OCI-M1 (cell line): ENCODE results near the gene ADD2.

Experiments used
- DNase-seq: peaks from one replicate; lab custom pipeline; 2025; lab: John Stamatoyannopoulos, UW

ADD2 gene

DNA sequence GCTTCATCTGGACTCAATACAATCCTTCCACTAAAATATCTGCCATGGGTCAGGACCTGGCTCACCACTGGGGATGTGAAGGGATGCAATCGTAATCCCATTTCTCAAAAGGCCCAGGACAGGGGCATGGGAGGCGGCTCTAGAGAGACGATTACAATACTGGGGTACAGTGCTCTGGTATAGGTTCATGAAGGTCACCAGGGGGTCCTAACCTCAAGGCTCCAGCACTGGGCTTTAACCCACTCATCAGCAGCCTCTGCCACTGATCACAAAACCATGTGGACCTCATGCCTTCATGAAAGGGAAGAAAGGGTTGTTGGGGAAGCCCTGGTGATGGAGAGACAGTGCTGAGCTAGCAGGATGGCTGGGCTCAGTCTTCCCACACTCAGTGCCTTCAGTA lies 48.8 kb downstream of the ADD2 start:
- DNase-seq, result no peak

DNA sequence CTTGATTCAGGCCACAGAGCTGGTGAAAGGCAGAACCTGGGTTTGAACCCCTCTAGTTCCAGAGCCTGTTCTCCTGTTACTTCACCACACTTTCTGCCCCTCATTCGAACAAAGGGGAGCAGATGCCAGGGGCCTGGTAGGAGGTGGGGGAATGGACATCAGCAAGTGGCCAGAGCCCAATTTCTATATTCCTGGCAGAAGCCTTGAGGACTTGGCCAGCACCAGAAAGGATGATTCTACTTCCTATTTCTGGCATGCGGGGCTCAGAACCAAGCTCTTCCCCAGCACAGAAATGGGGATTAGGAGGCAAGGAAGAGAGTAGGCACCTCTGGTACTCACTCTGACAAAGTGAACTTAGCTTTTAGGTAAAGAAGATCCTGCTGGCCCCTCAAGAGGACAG lies 49.3 kb downstream of the ADD2 start:
- DNase-seq, result no peak

DNA sequence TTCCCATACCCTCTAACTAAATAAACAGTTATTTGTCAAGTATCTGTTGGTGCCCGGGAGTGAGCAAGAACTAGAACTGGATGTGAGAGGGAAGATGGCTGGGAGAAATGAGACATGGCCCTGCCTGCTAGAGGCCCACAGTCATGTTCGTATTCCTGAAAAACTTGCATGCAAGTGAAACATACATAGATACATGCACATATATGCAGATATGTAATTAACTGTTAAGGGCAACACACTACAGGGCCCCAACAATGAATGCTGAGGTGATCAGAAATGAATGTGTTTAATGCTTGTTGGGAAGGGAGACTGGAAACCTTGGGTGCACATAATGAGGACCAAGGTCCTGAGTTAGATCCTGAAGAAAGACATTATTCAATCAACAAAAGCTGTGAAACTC lies 49.8 kb downstream of the ADD2 start:
- no peak for DNase-seq

DNA sequence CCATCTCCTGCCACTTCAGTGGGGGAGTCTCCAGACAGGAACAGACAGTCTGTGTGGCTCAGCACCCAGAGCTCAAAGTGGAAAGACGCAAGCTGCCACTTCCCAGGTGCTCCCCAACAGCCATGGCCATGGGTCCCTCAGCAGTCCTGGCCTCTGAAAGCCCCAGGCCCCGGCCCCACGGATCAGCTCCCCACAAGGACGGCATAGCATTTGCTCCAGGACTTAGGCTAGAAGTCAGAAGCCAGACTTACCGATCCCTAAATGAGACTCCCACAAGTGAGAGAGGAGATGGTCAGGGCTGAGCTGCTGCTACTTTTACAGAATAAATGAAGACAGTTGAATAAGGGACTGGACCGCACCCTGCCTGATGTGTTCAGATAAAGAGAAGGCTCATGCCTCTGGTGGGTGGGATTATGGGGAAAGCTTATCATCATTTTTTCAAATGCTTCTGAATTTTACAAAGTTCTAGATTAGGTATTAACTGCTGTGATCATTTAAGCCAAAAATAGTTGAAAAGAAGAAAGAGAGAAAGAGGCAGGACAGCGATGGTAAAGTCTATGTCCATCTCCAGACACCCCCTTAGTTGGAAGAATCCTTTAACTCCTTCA lies 50.5 kb downstream of the ADD2 start:
- peak; percentile 60 for DNase-seq

DNA sequence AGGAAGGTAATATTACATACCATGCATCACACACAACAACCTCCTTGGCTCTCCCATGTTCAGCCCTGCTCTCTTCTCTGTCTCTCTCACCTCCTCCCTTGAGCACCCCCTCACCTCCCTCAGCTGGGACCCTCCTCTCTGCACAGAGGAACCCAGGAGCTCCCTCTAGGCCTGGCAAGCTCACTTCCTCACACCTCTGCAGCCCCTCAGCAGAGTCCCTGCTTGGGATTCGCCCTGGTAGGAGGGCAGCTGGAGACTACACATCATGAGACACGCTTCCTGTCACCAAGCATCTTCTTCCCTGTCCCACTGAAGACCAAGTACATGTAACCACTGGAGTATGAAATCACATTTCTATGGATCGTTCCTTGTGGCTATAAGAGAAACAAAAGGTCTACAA lies 51.0 kb downstream of the ADD2 start:
- no peak for DNase-seq

DNA sequence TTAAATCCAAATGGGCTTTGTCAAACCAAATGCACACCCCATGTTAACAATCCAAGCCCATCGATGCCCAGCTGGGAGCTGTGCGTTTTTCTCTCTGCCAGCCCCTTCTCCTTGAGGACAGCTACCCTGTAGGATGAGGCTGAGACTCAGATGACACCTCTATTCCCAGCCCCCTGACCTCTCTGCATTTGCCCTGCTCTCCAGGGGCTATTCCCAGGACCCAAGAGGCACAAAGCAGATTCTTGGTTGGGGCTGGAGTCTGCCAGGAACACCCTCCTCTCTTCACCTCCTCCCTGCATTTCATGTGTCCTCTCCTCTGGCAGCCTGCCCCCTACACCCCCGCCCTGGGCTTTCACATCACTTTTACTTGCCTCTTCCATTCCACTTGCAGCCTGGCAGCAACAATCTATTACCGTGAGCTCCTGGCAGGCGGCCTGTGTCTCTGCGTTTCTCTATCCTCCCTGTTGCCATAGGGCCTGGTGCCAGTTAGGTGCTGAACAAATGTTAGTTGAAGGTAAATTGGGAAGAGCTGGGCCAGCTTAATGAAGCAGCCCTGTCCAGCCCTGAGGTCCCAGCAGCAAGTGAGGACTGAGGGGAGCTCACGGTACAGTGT lies 51.8 kb downstream of the ADD2 start:
- no peak for DNase-seq

DNA sequence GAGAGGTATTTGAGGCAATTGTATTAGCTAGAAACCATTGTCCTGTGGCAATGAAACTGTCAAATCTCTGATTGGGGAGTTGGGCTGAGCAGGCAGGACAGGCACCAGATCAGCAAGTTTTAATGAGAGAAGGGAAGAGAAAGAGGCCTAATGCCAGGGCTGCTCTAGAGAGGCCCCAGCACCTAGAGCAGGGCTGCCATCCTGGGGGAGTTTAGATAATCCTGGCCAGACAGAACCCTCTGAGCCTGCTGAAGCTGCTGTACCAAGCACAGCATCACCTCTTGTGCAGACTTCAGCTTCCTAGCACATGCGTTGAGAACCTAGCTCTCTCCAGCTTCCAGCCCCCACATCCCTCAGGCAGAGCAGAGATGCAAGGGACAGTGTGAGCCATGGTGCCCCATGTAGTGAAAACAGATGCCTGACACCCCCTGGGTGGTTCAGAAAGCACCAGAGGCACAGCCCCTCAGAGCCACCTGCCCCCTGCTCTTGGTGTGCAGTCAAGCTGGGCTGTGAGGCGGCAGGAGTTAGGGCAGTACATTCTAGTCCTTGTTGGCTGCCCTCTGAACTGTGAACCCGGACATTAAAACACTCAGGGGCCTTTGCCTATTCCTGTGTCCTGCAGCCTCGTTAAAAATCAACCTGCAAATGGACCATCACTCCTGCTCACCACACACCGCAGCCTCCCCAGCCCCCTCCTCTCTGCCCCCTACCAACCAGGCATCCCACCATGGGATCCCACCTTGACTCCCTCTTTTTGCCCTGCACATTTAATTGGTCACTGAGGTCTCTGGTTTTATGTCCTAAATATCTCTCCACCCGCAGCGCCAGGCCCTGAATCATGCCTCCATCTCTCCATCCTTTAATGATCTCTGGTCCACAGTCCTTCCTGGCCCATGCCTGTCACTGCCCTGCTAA lies 52.7 kb downstream of the ADD2 start:
- DNase-seq, result no peak

DNA sequence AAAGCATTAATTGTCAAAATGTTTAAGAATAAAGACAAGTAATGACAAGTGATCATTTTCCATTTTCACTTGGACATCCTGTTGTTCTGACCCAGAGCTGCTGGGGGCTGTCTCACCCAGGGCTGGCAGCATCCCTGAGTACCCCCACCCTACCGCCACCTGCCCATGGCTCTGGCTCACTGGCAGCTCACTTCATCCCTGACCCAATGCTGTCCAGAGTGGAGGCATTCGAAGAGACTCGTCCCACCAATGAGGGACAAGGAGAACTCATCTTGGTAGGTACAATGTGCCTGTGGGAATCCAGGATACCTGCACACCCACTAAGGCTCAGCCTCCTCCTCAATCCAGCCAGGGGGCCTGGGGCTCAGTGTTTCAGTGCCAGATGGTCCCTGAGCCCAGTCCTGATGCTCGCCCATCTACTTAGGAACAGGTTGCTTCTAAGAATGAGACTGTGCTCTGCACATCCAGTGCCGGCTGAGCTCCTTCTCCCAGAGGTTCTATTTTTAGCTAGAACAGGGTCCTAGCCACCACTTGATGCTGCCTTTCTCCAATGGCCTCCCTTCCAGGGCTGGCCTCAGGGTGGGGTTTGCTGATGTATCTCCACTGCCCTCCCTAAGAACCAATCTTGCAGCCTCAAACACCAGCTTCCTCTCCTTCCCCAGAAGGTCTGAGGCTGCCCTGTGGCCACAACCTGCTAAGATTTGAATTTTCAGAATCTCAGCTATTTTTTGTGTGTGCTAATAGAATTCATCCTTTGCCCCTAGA lies 53.7 kb downstream of the ADD2 start:
- no peak for DNase-seq

DNA sequence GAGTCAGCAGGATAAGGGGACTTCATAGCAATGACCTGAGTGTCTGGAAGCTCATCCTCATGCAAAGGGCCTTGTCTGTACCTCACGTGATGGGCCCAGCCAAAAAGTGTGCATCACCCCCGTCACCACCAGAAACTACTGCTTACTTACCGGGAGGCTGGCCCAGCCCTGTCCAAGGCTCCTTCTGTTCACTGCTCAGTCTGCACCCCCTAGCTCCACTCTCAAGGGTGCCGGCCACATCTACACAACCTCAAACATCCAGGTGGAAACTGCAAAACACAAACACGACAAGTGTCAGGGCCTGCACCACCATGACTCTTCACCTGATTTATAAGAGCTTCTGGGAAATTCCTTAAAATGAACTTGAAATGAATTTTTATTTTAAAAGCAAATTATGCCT lies 55.1 kb downstream of the ADD2 start:
- DNase-seq, result no peak

DNA sequence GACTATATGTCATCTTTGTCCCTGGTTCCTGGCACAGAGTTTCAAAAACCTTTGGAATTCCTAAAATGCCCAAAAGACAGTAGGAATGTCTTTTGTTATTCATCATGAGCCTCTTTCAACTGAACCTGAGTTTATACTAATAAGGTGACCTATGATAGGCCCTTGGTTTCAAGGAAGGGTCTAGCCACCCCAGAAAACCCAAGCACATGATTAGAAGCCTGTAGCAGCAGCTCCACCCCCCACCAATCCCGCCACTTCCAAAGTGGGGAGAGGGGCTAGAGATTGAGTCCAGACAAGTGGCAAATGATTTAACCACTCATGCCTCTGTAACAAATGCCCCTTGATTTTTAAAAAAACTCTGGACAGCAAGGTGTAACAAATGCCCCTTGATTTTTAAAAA lies 56.8 kb downstream of the ADD2 start:
- DNase-seq, result no peak

DNA sequence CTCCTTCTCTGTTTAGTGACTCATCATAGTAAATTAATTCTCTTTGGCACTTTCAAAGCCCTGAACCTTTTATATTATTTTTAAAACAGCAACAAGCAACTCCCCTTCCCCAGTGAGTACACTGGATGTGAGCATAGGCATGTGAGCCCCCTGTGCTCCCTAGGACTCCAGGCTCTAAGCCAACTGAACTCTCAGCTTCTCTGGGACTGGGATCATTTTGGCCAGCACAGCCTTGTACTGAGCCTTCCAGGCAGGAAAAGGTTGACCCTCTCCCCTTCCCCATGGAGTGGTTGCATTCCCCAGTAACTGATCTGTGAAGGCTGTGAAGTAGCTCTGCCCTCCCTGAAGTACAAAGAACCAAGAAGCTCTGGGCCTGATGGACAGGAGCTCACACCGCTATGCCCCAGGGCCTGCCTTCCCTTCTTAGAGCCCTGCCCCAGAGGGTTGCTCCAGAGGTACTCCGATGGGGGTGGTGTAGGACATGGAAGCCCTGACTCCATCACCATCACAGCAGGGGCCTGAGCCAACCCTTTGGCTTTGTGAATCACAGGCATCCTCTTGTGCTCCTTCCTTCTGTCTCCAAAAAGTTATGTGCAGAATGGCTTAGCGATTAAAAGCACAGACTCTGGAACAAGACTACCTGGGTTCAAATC lies 57.8 kb downstream of the ADD2 start:
- no peak for DNase-seq

DNA sequence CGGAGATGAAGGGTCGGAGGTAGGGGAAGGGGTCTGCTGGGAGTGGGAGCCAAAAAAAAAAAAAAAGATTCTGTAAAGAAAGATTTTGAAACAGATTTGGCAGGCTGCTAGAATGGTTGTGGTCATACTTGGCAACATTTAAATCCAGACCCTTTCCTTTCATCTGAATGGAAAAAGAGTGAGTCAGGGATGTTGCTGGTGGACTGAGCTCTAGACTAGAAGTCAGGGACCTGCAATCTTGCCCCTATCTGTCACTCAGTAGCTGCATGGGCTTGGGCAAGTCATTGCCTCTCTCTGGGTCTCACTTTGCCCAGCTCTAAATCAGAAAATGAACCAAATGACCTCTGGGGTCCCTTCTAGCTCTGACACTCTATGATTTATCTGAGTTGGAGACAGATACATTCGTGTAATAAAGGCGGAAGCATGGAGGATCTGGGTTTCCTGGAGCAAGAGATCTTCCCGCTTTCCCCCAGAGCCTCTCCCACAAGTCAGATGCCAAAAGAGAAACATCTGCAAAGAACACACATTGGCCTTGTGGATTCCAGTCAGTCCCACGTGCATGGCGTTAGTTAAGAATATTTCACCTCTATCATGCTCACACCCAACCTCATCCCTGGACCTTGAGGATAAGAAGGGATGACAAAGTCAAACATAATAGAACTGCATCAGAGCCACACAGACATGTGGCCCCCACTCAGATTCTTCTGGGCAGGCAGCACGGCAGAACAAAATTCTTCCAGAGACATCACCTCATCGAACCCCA lies 58.5 kb downstream of the ADD2 start:
- DNase-seq, result no peak

DNA sequence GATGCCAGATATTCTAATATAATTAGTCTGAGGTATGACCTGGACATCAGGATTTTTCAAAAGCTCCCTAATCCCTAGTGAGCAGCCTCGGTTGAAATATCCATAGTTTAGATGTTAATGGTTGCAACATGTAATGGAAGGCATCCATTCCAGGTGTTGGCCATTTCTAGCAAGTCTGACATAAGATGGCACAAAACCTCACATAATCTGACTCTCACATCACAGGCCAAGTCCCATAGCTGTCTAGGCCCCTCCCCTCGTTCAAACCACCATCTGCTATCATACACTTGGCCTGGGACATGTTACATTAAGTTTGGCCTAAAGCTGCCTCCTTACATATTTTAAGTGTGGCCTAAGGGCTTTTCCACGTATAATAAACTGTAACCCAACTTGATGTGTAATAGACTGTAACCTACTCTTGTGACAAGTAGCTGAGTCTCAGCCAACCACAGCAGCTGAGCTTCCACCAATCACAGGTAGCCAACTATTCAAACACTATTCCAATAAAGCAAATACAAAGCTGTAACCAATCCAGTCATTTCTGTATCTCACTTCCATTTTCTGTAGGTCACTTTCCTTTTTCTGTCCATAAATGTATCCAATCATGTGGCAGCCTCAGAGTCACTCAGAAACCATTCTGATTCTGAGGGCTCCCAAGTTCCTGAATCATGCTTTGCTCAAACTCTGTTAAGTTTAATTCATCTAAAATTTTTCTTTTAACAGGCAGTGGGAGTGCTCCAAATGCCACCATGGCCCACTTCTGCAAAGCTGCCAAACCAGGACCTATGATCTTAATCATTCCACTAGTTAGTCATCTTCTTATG lies 59.4 kb downstream of the ADD2 start:
- DNase-seq, result peak; percentile 6

DNA sequence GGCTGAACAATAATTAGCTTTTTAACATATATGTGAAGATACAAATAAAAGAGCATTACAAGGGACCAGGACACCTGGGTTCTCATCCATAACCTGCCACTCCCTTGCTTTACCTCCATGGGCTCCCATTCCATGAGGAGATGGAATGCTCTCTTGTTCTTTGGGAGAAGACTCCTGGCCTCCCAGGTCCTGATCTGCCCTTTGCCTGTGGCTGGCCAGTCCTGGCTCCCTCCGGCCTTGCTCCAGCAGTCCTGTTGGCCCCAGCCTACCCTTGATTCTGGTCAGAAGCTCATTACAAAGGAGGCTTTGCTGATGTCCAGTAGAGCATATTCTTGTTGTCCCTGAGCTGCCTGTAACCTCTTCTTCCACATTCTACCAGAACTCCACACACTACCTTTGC lies 60.3 kb downstream of the ADD2 start:
- no peak for DNase-seq

DNA sequence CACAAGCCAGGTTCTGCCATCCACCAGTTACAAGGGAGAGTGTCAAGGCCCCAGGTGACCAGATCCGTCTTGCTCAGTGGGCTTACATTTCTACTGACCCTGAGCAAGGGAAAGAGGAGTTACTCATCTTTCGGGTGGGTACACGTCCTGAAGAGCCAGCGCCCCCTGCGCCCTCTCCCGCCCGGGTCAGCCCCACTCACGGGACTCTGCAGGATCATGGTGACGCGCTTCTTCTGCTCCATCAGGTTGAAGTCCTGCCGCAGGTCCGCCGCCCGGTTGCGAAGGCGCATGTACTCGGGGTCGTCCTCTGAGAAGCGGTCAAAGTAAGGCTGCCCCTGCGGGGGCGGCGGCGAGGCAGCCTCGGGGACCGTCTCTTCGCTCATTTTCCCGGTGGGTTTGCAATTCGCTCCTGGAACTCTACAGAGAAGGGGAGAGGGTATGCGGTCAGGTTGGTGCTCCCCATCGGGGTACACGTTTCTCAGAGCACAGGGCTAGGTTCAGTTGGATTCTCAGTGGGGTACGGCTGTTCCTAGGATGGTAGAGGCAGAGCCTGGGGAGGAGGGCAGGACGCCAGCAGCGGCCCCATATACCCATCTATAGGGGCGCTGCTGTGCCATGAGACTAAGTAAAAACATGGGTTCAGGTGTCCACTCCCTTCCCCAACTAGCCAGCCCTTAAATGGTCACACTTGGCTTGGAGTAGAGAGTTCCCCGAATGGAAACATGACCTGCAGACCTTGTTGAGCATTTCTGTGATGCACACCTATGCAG lies 61.8 kb downstream of the ADD2 start:
- no peak for DNase-seq

DNA sequence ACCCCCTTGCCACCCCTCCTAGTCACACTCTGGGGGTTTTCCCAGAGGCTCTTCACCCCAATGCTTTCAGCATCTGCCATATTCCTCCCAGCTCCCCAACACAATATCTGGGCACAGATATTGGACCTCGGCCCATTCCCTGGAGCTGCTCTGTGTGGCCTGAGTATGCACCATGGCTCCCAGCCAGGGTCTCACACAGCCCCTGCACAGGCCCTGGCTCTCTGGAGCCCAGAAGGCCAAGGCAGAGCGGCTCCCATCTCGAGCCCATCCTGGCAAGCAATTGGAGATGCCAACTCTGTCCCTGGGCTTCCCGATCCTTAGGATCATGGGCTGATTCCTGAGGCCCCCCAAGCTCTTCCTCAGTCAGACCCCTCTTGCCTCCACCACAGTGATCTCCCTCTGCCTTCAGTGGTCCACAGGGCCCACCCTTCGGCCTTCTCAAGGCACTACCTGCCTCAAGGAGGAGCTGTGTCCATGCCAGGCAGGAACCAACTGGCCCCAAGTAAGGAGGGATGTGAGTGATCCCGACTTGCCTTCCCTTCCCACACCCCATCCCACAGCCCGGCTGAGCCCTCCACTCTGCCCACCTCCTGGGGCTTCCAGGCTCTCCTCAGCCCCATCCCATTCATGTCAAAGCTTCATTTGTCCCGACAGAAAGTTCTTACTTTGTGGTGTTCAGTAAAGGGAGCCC lies 62.7 kb downstream of the ADD2 start:
- DNase-seq, result no peak

DNA sequence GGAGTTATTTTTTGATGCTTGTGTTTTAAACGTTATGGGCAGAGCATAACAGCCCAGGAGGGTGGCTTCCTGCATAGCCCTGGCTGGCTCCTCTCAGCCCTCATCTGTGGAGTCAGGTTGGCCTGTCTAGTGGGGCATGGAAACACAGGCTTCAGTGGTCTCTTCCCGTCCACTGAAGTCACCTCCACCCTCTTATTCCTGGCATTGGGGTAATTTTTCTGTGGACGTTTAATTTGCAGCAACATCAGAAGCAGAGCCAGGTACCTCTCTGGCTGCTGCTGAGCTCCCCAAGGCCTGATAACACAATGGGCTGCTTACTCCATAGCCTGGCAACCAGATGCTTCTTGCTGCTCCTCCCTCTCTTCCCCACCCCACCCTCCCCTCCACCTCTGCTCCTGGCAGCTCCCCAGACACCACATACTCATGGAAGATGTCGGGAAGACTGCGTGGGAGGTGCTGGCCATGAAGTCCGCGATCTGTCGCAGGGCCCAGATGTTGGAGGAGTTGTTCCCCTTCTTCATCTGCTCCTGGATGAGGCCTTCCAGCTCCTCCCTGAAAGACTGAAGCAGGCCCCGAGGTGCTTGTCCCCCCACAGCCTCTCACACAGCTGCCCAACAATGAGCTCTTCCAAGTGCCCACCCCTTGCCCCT lies 64.0 kb downstream of the ADD2 start:
- no peak for DNase-seq

DNA sequence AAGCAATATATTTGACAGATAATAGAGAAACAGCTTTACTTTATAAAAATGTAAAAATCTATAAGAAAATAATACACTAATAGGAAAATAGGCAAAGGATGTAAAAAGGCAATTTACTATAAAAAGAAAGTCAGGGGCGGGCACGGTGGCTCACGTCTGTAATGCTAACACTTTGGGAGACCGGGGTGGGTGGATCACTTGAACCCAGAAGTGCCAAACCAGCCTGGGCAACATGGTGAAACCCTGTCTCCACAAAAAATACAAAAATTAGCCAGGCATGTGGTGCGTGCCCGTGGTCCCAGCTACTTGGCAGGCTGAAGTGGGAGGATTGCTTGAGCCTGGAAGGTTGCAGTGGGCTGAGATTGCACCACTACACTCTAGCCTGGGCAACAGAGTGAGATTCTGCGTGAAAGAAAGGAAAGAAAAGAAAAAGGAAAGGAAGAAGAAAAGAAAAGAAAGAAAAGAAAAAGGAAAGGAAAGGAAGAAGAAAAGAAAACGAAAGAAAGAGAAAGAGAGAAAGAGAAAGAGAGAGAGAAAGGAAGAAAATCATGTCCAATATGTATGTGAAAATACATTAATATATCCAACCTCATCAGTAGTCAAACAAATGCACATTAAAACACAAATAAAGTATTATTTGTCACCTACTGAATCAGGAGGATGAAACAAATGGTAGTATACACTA lies 65.1 kb downstream of the ADD2 start:
- no peak for DNase-seq
